ENCODE data around the gene SMARCA2. TPM values are rescaled to one million over a fixed set of nuclear protein-coding genes. Genes with fewer than 3 reads are reported as not detected.

SMARCA2 gene
- total RNA-seq, 1 donor from 2014 or later: 88.7 TPM

DNA sequence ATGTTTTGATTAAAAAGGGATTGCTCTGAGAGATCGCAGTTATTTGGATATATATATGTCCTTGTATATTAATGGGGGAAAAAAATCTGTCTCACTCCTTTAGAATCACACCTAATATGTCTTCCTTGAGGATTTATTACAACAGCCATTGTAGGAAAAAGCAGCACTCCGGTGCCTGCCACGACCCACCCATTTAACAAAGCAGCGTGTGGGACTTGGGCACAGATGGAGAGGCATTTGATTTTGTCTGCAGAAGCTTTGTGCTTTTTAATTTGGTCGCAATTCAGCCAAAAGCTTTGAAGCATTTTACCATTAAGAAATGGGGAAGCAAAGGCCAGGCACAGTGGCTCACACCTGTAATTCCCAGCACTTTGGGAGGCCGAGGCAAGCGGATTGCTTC is 159.2 kb downstream of the SMARCA2 start:
- no peak overlapping the region for H3K27ac ChIP-seq (ENCODE audit: low read depth, low read length)
- H3K27me3 ChIP-seq (ENCODE audit: control insufficient read depth in 3 of 3, insufficient read depth in 3 of 3, low read length in 3 of 3): no peaks in the 10 kb centered on the region
- H3K4me1 ChIP-seq (ENCODE audit: control insufficient read depth in 3 of 3, insufficient read depth in 3 of 3, low read length in 3 of 3): peaks cover 11 to 19% (median 18%) of the 10 kb centered on the region in 3 donors
- peaks cover 2 to 16% (median 13%) of the 10 kb centered on the region in 3 donors for H3K36me3 ChIP-seq (ENCODE audit: control insufficient read depth in 3 of 3, insufficient read depth in 3 of 3, low read length in 3 of 3)
- H3K4me3 ChIP-seq (ENCODE audit: low read length in 3 of 3): no peak overlapping the region
- no peak overlapping the region for H3K9ac ChIP-seq (ENCODE audit: low read depth in 1 of 3, low read length in 3 of 3)
- H3K9me3 ChIP-seq (ENCODE audit: control insufficient read depth in 3 of 3, low read length in 3 of 3): peaks cover 0 to 5% (median 2%) of the 10 kb centered on the region in 3 donors

DNA sequence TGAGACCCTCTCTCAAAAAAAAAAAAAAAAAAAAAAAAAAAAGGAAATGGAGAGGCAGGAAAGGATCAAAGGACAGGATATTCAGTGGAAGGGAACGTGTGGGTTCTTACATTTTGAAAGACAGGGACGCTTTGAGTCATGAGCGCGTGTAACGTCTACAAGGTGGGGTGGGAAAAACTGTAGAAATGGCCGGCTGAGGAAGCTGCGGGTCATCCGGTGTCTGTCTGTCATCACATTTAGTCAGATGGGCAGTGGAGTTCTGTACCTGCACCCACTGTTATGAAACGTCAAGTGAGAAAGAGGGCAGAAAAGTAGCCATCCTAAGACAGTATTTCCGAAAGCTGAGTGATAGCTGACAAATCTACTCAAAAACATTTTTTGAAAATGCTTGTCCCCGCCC is 159.8 kb downstream of the SMARCA2 start:
- Histone ChIP-seq H3K27me3 (ENCODE audit: control insufficient read depth in 3 of 3, insufficient read depth in 3 of 3, low read length in 3 of 3) (no peaks in the 10 kb centered on the region), H3K4me3 (ENCODE audit: low read length in 3 of 3) (no peak overlapping the region), H3K9me3 (ENCODE audit: control insufficient read depth in 3 of 3, low read length in 3 of 3) (peaks cover 0 to 5% (median 2%) of the 10 kb centered on the region in 3 donors), H3K27ac (ENCODE audit: low read depth, low read length) (no peak overlapping the region), H3K4me1 (ENCODE audit: control insufficient read depth in 3 of 3, insufficient read depth in 3 of 3, low read length in 3 of 3) (peaks cover 11 to 23% (median 18%) of the 10 kb centered on the region in 3 donors), H3K9ac (ENCODE audit: low read depth in 1 of 3, low read length in 3 of 3) (no peak overlapping the region), H3K36me3 (ENCODE audit: control insufficient read depth in 3 of 3, insufficient read depth in 3 of 3, low read length in 3 of 3) (peaks cover 2 to 16% (median 13%) of the 10 kb centered on the region in 3 donors)

DNA sequence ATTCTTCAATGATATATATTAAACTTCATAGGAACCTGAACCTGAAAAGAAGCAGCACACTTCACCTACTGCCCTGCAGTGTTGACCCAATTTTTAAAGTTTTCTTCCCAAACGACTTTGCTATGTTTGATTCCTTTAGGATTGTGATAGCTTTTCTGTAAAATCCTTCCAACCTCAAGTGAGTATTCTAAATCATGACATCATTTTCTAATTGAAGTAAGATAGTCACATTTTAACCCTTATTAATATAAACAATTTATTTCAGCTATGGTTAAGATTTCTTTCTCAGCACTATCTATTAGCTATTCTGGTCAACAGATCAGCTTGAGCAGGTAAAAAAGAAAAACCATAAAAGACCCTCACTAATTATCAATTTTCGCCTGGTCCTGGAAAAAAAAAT is 162.0 kb downstream of the SMARCA2 start:
- Histone ChIP-seq H3K36me3 (ENCODE audit: control insufficient read depth in 3 of 3, insufficient read depth in 3 of 3, low read length in 3 of 3) (peaks cover 2 to 10% (median 4%) of the 10 kb centered on the region in 3 donors), H3K4me1 (ENCODE audit: control insufficient read depth in 3 of 3, insufficient read depth in 3 of 3, low read length in 3 of 3) (peaks cover 11 to 23% (median 18%) of the 10 kb centered on the region in 3 donors), H3K27ac (ENCODE audit: low read depth, low read length) (no peak overlapping the region), H3K9me3 (ENCODE audit: control insufficient read depth in 3 of 3, low read length in 3 of 3) (peaks cover 0 to 5% (median 2%) of the 10 kb centered on the region in 3 donors), H3K9ac (ENCODE audit: low read depth in 1 of 3, low read length in 3 of 3) (no peak overlapping the region), H3K27me3 (ENCODE audit: control insufficient read depth in 3 of 3, insufficient read depth in 3 of 3, low read length in 3 of 3) (no peaks in the 10 kb centered on the region), H3K4me3 (ENCODE audit: low read length in 3 of 3) (no peak overlapping the region)

DNA sequence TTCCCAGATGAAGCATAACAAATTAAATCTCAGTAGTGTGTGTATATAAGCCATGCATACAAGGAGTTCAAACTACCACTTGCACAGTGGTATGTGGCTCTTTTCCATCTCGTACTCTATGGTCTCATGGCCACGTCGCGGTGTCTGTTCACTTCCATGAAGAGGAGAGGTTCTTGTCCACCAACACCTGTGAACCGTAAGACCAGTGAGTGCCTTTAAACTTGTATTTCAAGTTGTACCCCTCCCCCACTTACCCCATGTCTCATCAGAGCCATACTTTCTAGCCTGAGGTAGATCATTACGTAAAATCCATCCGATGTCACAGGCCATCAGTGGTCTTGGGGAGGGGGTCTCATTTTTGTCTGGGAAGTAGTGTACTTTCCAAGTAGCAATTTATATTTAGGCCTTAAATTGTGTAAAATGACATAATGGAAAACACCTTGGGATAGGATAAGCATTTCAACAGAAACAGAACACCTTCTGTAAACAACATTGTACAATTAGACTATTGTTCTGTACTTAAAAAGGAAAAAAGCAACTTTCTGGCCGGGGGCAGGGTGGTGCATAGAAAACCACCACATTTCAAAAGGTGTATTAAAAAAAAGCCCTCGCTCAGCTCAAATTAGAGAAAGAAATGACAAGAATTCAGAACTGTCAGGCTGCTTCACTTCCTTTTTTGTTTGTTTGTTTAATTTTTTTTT is 163.0 kb downstream of the SMARCA2 start:
- H3K27ac ChIP-seq (ENCODE audit: low read depth, low read length): no peak overlapping the region
- no peak overlapping the region for H3K4me3 ChIP-seq (ENCODE audit: low read length in 3 of 3)

DNA sequence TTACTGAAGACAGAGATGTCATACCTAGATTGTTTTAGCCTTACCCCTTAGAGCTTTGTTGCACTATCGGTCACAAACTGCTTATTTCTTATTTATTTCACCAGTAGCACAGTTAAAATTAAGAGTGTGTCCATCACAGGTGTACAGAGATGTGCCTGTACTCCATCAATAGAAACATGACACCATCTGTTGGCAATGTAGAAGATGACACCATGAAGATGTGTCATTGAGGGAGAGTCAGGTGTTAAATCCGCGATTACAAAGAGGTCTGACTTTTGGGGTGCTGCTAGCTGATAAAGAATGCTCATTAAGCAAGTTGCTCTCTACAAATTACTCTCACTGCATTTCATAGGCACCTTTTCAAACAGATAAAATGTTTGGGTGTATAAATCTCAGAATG is 164.4 kb downstream of the SMARCA2 start:
- no peak overlapping the region for H3K9ac ChIP-seq (ENCODE audit: low read depth in 1 of 3, low read length in 3 of 3)
- no peaks in the 10 kb centered on the region for H3K9me3 ChIP-seq (ENCODE audit: control insufficient read depth in 3 of 3, low read length in 3 of 3)
- no peak overlapping the region for H3K27ac ChIP-seq (ENCODE audit: low read depth, low read length)
- H3K4me3 ChIP-seq (ENCODE audit: low read length in 3 of 3): no peak overlapping the region
- no peaks in the 10 kb centered on the region for H3K27me3 ChIP-seq (ENCODE audit: control insufficient read depth in 3 of 3, insufficient read depth in 3 of 3, low read length in 3 of 3)
- H3K4me1 ChIP-seq (ENCODE audit: control insufficient read depth in 3 of 3, insufficient read depth in 3 of 3, low read length in 3 of 3): peaks cover 0 to 9% (median 0%) of the 10 kb centered on the region in 3 donors
- peaks cover 3 to 17% (median 14%) of the 10 kb centered on the region in 3 donors for H3K36me3 ChIP-seq (ENCODE audit: control insufficient read depth in 3 of 3, insufficient read depth in 3 of 3, low read length in 3 of 3)

More for the DNA sequence above, 163.0 kb downstream of the SMARCA2 start:
- Histone ChIP-seq H3K27me3 (ENCODE audit: control insufficient read depth in 3 of 3, insufficient read depth in 3 of 3, low read length in 3 of 3) (no peaks in the 10 kb centered on the region), H3K36me3 (ENCODE audit: control insufficient read depth in 3 of 3, insufficient read depth in 3 of 3, low read length in 3 of 3) (peaks cover 0 to 6% (median 3%) of the 10 kb centered on the region in 3 donors), H3K9ac (ENCODE audit: low read depth in 1 of 3, low read length in 3 of 3) (no peak overlapping the region), H3K4me1 (ENCODE audit: control insufficient read depth in 3 of 3, insufficient read depth in 3 of 3, low read length in 3 of 3) (peaks cover 4 to 15% (median 9%) of the 10 kb centered on the region in 3 donors), H3K9me3 (ENCODE audit: control insufficient read depth in 3 of 3, low read length in 3 of 3) (no peaks in the 10 kb centered on the region)

DNA sequence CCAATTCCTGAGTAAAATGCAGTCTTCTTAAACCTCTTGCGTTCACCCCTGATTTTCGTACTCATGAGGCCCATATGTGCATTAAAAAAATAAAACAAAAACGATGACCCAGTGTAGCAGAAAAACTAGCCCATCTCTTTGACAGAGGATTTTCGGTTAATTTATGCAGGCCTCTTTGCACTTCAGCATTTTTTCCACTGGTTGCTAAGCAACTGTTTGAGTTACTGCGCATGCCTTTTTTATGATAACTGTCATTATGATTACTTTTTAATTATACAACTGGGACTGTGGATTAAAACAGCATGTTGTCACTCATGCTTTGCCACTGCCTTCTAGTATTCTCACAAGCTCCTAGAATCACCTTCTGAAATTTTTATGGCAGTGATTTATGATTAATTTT is 165.0 kb downstream of the SMARCA2 start:
- Histone ChIP-seq H3K4me1 (ENCODE audit: control insufficient read depth in 3 of 3, insufficient read depth in 3 of 3, low read length in 3 of 3) (peaks cover 0 to 9% (median 0%) of the 10 kb centered on the region in 3 donors), H3K4me3 (ENCODE audit: low read length in 3 of 3) (no peak overlapping the region), H3K27me3 (ENCODE audit: control insufficient read depth in 3 of 3, insufficient read depth in 3 of 3, low read length in 3 of 3) (no peaks in the 10 kb centered on the region), H3K27ac (ENCODE audit: low read depth, low read length) (no peak overlapping the region), H3K9me3 (ENCODE audit: control insufficient read depth in 3 of 3, low read length in 3 of 3) (no peaks in the 10 kb centered on the region), H3K9ac (ENCODE audit: low read depth in 1 of 3, low read length in 3 of 3) (no peak overlapping the region), H3K36me3 (ENCODE audit: control insufficient read depth in 3 of 3, insufficient read depth in 3 of 3, low read length in 3 of 3) (peaks cover 3 to 19% (median 18%) of the 10 kb centered on the region in 3 donors)

DNA sequence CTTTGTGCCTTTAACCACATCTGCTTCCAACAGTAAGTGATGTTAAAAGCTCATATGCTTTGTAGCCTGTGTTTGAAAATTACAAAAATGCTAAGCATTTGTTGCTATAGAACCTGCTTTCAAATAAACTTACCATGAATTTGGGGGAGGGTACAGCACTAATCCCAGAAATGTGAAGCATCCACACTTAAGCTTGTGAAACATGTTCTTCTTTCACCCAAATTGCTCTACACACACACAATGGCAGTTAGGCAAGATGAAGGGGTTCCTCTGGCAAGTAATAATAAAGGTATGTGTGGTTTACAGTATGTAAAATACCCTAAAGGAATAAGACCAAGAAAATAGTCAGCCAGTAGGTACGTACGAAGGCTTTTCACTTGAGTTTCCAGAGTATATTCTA is 165.6 kb downstream of the SMARCA2 start:
- peaks cover 0 to 9% (median 0%) of the 10 kb centered on the region in 3 donors for H3K4me1 ChIP-seq (ENCODE audit: control insufficient read depth in 3 of 3, insufficient read depth in 3 of 3, low read length in 3 of 3)
- H3K27ac ChIP-seq (ENCODE audit: low read depth, low read length): no peak overlapping the region
- H3K36me3 ChIP-seq (ENCODE audit: control insufficient read depth in 3 of 3, insufficient read depth in 3 of 3, low read length in 3 of 3): peaks cover 3 to 24% (median 19%) of the 10 kb centered on the region in 3 donors
- H3K27me3 ChIP-seq (ENCODE audit: control insufficient read depth in 3 of 3, insufficient read depth in 3 of 3, low read length in 3 of 3): no peaks in the 10 kb centered on the region
- no peak overlapping the region for H3K9ac ChIP-seq (ENCODE audit: low read depth in 1 of 3, low read length in 3 of 3)
- H3K4me3 ChIP-seq (ENCODE audit: low read length in 3 of 3): no peak overlapping the region
- H3K9me3 ChIP-seq (ENCODE audit: control insufficient read depth in 3 of 3, low read length in 3 of 3): no peaks in the 10 kb centered on the region

DNA sequence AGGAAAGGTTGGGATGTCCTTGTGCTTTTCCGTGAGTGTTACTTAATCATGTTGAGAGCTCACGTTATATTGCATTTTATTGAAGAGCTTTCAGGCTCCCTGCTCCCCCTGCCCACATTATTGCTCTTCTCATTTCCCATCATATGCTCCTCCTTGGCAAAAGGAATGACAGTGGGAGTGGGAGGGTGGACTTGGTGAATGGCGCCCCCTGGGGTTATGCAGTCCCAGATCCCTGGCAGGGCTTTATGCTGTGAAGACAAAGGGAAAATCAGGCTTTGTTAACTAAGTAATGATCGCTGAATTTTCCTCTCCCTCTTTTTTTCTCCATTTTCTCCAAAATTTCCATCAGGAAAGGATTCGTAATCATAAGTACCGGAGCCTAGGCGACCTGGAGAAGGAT is 166.6 kb downstream of the SMARCA2 start:
- H3K27ac ChIP-seq (ENCODE audit: low read depth, low read length): no peak overlapping the region
- peaks cover 9 to 33% (median 29%) of the 10 kb centered on the region in 3 donors for H3K36me3 ChIP-seq (ENCODE audit: control insufficient read depth in 3 of 3, insufficient read depth in 3 of 3, low read length in 3 of 3)
- H3K4me1 ChIP-seq (ENCODE audit: control insufficient read depth in 3 of 3, insufficient read depth in 3 of 3, low read length in 3 of 3): peaks cover 0 to 9% (median 0%) of the 10 kb centered on the region in 3 donors
- no peak overlapping the region for H3K9ac ChIP-seq (ENCODE audit: low read depth in 1 of 3, low read length in 3 of 3)
- no peaks in the 10 kb centered on the region for H3K9me3 ChIP-seq (ENCODE audit: control insufficient read depth in 3 of 3, low read length in 3 of 3)
- no peak overlapping the region for H3K4me3 ChIP-seq (ENCODE audit: low read length in 3 of 3)
- H3K27me3 ChIP-seq (ENCODE audit: control insufficient read depth in 3 of 3, insufficient read depth in 3 of 3, low read length in 3 of 3): no peaks in the 10 kb centered on the region

DNA sequence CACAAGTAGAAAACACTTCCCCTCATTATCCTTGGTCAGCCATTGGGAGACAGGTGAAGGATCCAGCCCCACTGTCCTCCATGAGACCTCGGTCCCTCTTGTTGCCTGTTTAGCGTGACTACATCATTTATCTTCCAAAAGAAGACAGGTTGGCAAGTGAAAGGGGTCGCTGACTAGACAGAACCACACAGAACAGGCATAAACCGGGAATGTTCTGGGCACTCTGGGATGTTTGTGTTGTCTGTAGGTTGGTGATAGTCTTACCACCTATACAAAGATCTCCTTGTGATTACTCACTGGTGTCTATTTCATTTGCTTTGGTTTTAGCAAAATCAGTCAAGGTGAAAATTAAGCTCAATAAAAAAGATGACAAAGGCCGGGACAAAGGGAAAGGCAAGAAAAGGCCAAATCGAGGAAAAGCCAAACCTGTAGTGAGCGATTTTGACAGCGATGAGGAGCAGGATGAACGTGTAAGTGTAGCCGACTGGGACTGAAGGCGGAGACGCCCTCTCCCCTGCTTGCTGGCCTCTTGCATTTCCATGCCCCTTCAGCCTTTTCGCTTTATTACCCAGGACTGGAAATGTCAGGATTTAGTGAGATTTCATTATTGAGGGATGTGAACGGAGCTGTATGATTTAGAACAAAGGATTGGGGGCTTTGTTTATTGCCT is 175.9 kb downstream of the SMARCA2 start:
- H3K4me3 ChIP-seq (ENCODE audit: low read length in 3 of 3): no peak overlapping the region
- H3K27ac ChIP-seq (ENCODE audit: low read depth, low read length): no peak overlapping the region
- H3K9ac ChIP-seq (ENCODE audit: low read depth in 1 of 3, low read length in 3 of 3): no peak overlapping the region
- H3K27me3 ChIP-seq (ENCODE audit: control insufficient read depth in 3 of 3, insufficient read depth in 3 of 3, low read length in 3 of 3): no peaks in the 10 kb centered on the region
- no peaks in the 10 kb centered on the region for H3K9me3 ChIP-seq (ENCODE audit: control insufficient read depth in 3 of 3, low read length in 3 of 3)
- H3K36me3 ChIP-seq (ENCODE audit: control insufficient read depth in 3 of 3, insufficient read depth in 3 of 3, low read length in 3 of 3): peaks cover 21 to 77% (median 60%) of the 10 kb centered on the region in 3 donors
- no peaks in the 10 kb centered on the region for H3K4me1 ChIP-seq (ENCODE audit: control insufficient read depth in 3 of 3, insufficient read depth in 3 of 3, low read length in 3 of 3)

DNA sequence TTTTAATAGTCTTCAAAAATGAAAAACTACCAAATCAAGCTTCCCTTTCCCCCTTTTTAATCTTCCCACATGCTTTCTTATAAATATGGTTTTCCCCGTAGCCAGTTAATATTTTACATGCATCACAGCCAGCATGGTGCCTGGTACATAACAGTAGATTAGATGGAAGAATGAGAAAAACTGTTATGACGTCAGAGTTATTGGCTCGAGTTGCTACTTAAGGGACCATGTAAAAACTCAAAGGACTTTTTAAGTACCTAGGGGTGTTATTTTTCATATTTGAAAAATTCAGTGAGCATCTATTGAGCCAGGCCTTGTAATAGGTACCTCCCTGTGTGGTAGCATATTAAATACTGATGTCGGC is 176.4 kb downstream of the SMARCA2 start:
- no peaks in the 10 kb centered on the region for H3K4me1 ChIP-seq (ENCODE audit: control insufficient read depth in 3 of 3, insufficient read depth in 3 of 3, low read length in 3 of 3)
- no peak overlapping the region for H3K27ac ChIP-seq (ENCODE audit: low read depth, low read length)
- H3K27me3 ChIP-seq (ENCODE audit: control insufficient read depth in 3 of 3, insufficient read depth in 3 of 3, low read length in 3 of 3): no peaks in the 10 kb centered on the region
- H3K4me3 ChIP-seq (ENCODE audit: low read length in 3 of 3): no peak overlapping the region
- no peaks in the 10 kb centered on the region for H3K9me3 ChIP-seq (ENCODE audit: control insufficient read depth in 3 of 3, low read length in 3 of 3)
- peaks cover 19 to 74% (median 56%) of the 10 kb centered on the region in 3 donors for H3K36me3 ChIP-seq (ENCODE audit: control insufficient read depth in 3 of 3, insufficient read depth in 3 of 3, low read length in 3 of 3)
- H3K9ac ChIP-seq (ENCODE audit: low read depth in 1 of 3, low read length in 3 of 3): no peak overlapping the region
